GM12874 (cell line): ENCODE measurements around the gene PPP1R3G.

Source experiments
- CTCF ChIP-seq: IDR thresholded peaks from 2 replicates; pipeline ENCODE4 v1.5.1; 2011; ENCODE audit warnings: low read depth, mild to moderate bottlenecking, control low read depth, low read length, moderate library complexity; ENCODE audit not compliant: insufficient read depth

The PPP1R3G gene

GRCh38 chr6:5120011-5120410 lies 34.9 kb downstream of the PPP1R3G start:
- TF ChIP-seq CTCF, result no peak

GRCh38 chr6:5121479-5121878 lies 36.3 kb downstream of the PPP1R3G start:
- no peak for TF ChIP-seq CTCF

- TF ChIP-seq CTCF, result no peak
Observed at GRCh38 chr6:5121956-5122355, 36.8 kb downstream of the PPP1R3G start.

GRCh38 chr6:5122504-5123112 lies 37.5 kb downstream of the PPP1R3G start:
- no peak for TF ChIP-seq CTCF

GRCh38 chr6:5123296-5124143 lies 38.4 kb downstream of the PPP1R3G start:
- no peak for TF ChIP-seq CTCF

GRCh38 chr6:5124526-5124925 lies 39.4 kb downstream of the PPP1R3G start:
- no peak for TF ChIP-seq CTCF

- no peak for TF ChIP-seq CTCF
Observed at GRCh38 chr6:5125152-5126006, 40.2 kb downstream of the PPP1R3G start.
